CD4-positive, alpha-beta T cell treated with Interleukin-4 for 4 hours (primary cell): Measurements from ENCODE around the gene FOXD3.
A peak's percentile ranks its signal among the peaks of the same experiment; 100 is the strongest.
"Not testable (repeated sequence)": the region's sequence is repeated elsewhere in the genome, so short reads cannot be mapped to it uniquely, and the experiment has no call there.

ENCODE experiments used
- DNase-seq: peaks from one replicate; pipeline ENCODE4 v3.0.0-alpha.2; 2020

Gene FOXD3

DNA sequence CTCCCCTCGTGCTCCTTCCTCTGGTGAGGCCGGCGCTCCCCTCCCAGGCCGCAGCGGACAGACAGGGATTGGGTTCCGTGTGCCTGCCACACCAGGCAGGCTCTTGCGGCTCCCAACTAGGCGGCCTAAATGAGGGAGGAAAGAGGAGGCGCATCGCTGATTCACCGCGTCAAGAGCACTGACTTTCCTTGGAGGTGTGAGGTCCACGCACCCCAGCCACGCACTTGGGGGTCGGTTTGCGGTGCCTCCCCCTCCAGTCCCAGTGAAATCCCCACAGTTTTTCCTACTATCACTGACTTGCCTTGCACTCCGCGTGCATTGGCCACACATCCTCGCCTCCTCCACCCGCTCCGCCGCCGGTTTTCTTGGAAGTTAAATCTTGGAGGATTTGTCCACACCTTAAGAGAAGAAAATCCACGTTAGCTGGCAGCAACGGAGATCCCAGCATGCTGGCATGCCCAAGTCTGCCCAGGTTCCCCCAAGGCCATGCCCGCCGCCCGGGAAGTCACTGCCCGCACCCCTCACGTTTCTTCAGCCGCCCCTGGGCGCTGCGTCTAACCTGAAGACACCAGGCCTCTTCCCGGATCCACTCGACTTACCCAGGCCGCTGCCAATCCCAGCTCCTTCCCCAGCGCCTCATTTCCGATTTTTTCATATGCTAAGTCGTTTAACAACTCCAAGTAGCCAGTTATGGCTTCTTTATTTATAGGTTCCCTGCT lies 1.1 kb upstream of the FOXD3 start:
- no peak for DNase-seq

DNA sequence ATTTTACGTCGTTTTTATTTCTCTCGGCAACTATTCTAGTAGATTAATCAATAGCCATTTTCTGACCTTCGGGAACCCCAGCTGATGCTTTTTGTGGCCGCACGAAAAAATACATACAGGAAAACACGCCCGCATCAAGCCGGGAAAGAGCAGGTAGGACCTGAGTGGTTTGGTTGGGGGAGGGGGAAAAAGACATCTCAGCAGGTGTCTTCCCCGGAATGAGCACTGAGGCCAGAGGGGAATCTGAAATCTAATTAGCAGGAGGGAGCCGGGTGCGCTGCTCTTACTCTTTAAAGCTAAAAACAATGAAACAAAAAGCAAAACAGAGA lies 618 bp upstream of the FOXD3 start:
- DNase-seq: no peak

DNA sequence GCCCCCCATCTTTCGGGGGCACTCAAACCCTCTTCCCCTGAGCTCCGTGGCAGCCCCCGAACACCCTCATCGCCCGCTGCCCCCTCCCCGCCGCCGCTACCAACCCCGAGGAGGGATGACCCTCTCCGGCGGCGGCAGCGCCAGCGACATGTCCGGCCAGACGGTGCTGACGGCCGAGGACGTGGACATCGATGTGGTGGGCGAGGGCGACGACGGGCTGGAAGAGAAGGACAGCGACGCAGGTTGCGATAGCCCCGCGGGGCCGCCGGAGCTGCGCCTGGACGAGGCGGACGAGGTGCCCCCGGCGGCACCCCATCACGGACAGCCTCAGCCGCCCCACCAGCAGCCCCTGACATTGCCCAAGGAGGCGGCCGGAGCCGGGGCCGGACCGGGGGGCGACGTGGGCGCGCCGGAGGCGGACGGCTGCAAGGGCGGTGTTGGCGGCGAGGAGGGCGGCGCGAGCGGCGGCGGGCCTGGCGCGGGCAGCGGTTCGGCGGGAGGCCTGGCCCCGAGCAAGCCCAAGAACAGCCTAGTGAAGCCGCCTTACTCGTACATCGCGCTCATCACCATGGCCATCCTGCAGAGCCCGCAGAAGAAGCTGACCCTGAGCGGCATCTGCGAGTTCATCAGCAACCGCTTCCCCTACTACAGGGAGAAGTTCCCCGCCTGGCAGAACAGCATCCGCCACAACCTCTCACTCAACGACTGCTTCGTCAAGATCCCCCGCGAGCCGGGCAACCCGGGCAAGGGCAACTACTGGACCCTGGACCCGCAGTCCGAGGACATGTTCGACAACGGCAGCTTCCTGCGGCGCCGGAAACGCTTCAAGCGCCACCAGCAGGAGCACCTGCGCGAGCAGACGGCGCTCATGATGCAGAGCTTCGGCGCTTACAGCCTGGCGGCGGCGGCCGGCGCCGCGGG lies 837 bp downstream of the FOXD3 start:
- peak; percentile 15 for DNase-seq

DNA sequence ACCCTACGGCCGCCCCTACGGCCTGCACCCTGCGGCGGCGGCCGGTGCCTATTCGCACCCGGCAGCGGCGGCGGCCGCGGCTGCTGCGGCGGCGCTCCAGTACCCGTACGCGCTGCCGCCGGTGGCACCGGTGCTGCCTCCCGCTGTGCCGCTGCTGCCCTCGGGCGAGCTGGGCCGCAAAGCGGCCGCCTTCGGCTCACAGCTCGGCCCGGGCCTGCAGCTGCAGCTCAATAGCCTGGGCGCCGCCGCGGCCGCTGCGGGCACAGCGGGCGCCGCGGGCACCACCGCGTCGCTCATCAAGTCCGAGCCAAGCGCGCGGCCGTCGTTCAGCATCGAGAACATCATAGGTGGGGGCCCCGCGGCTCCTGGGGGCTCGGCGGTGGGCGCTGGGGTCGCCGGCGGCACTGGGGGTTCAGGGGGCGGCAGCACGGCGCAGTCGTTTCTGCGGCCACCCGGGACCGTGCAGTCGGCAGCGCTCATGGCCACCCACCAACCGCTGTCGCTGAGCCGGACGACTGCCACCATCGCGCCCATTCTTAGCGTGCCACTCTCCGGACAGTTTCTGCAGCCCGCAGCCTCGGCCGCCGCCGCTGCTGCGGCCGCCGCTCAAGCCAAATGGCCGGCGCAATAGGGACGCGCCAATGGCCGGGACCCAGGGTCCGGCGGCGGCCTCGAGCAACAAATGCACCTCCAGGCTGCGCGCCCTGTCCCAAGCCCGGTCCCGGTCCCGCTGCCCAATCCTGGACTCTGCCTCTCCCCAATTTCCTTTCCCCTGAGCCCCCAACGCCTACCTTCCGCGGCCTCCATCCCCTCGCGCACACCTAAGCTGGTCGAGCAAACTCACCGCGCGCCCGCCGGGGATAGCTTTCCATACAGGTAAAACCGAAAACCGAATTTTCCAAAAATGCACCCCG lies 1.8 kb downstream of the FOXD3 start:
- DNase-seq: no peak

DNA sequence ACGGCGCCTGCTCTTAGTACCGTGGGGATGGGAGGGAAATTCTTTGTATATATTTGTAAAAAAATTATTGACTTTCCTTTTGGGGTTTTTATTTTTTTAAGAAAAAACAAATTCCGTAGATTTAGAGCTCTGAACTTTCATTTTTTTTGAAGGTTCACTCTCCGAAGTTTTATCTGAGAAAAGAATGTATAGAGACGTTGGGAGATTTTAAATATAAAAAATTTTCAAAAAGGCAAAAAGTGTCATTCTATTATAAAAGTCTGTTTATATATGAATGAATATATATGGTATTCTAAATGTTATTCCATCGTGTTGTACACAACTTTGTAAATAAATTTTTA lies 2.4 kb downstream of the FOXD3 start:
- DNase-seq: no peak

DNA sequence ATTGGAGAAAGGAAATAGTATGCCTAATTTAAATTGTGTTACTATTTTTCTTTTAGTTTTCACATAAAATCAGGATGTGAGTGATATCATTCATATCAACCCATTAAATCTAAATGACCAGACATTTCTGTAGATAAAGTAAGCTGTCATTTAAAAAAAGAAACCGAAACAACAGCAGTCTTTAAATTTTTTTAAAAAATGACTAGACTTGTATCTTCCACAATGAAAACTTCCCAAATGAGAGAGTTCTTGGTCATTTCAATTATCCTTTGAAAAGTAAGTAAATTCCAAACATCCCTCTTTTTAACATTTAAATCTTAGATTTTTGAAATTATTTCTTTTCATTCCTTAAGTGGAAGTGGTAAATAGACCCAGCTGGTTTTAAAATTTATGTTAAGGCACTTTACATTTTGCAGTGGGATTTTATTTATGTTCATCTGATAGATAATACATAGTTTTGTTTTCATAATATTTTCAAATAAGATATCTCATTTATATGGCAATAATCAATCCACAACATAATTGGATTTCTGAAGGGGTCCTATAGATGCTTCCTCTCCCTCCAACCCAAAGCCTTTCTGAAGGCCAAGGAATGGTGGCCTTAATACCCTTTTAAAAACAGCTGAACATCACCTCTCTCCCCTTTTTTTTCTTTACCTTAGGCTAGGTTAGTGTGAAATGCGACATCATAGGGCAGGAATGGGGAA lies 3.1 kb downstream of the FOXD3 start:
- no peak for DNase-seq

DNA sequence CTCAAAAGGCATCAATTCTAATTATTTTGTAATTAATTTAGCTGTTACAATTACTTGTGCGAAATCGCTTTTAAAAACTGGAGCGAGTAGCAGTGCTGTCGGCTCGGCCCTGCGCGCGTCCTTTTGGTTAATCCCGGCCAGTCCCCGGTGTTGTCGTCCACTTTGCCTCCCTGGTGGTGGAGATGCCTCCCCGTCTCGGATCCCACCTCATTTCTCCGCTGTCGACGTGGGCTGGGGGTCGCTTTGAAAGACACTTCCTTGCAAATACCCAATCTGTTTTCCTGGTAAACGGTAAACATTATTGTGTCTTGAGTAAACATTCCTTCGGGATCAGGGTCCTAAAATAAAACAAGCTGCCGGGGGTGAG lies 3.7 kb downstream of the FOXD3 start:
- DNase-seq: no peak

DNA sequence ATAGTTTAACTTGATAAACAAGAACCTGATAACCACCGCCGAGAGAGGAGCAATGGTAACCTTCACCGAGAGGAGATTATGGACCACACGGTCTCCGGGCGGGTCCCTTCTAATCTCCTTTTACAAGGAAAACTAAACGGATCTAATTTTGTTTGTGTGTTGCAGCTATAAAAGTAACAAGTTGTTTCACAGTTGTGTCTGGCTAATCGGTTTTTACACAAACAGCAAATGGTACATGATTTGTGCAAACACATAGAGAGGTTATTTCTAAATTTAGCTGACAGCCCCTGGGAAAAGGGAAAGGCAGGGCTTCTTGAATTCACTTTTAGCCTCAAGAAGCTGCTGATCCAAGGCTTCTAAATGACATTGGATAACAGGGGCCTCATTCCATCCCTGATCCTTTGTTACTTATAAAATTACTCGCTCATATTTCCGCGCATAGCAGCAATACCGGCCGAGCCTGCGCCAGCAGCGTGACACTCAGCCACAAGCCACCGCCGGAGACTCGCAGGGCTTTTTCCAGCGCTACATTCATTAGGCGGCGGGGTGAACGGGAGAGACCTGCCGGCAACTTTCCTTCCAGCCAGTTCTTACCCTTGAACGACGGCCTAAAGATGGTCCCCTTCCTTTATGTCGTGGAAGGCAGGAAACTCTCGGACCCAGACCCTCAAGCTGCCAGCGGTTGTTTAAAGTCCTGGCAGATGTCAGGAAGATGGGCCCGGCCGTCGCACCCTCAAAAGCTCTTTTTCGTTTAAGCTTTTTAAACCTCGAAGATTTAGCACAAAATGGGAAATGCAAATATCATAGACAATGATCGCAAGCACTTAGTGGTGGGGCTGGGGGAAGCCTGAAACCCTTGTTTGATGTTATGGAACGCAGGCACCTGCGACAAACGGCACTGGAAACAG lies 4.4 kb downstream of the FOXD3 start:
- no peak for DNase-seq

DNA sequence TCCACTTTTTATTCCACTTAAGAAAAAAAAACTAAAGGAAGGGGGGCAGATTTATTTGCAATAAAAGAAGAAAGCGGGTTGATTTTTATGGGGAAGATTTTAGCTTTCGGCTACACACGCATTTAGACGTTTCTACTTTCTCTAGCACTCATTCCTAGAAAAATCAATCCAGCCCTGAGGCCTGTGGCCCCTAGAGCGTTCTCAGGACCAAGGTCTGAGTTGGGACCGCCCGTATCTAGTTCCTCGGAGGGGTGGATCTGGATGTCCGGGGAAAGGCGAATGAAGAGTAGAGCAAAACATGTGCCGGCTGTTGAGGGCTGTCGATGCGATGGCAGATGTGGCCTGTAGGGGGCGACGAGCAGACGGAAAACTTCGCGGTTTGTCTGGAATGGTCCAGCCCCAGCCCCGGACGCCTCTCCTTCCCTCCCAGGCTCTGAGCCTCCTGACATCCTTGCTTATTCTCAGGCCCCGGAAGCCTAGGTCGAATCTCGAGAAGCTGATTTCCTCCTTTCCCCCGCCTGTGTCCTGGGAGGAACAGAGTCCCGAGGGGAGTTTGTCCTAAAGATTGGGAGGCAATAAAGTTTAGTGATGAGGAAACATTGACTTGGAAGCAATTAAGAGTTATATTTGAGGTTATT lies 5.2 kb downstream of the FOXD3 start:
- peak; percentile 38 for DNase-seq

DNA sequence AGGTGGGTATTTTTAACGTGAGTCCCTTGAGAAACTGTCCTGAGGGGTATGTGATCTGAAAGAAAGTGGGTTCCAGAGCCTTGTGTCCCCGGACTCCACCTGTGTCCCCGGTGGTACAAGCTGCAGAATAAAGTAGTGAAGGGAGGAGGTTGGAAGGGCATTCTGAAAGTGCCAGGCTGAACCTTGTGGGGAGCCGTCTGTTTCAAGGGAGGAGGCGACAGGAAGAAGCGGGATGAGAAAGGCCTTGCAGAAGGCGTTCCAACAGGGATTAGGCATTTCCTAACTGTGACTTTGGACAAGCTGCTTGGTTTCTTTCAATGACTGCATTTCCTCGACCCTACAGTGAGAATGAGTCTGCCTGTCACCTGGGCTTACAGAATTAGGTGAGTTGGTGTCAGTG lies 5.8 kb downstream of the FOXD3 start:
- DNase-seq: no peak

DNA sequence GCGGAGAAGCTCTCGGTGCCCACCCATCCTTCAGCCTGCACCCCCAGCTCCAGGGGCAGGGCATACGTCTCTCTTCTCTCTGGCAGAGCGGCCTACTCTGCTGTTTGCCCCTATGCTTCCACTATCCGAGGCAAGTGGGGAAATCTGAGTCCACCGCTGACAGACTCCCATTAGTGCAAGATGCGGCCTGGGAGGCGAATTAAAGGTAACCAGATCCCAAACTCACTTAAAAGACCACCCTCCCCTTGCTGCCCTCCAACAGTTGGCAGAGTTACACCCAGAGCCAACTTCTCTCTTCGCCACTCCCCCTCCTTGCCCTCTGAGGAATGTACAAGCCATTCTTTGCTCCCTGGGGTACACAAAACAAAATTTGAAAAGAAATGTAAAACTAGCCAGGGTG lies 6.4 kb downstream of the FOXD3 start:
- no peak for DNase-seq

DNA sequence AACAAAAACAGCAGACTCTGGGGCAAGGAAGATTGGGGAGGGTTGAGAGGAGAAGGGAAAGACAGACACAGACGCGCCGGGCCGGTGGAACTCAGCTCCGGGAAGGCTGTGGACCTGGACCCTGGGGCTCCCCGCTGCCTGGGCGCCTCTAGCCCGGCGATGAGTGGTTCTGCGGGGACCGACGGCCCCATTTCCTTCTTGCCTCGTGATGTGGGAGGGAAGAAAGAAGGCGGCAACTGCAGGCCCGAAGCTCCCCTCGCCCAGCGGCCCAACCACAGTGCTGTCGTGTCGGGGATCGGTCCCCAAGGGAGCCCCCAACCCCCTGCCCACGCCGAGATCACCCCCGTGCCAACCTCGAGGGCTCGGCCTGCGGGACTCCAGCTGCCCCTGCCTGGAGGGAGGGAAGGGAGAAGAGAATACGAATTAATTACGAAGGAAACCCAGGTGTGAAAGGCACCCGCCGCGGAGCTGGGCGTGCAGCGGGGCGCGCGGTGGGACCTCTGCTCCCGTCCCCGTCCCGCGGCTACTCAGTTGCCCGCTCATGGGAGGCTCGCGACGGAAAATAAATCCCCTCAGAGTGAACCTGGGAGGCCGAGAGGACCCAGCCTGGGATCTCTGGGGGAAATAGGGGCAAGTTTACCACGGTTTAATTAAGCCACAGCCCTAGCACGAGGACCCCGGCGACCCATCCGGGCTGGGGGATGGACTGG lies 7.4 kb downstream of the FOXD3 start:
- no peak for DNase-seq

DNA sequence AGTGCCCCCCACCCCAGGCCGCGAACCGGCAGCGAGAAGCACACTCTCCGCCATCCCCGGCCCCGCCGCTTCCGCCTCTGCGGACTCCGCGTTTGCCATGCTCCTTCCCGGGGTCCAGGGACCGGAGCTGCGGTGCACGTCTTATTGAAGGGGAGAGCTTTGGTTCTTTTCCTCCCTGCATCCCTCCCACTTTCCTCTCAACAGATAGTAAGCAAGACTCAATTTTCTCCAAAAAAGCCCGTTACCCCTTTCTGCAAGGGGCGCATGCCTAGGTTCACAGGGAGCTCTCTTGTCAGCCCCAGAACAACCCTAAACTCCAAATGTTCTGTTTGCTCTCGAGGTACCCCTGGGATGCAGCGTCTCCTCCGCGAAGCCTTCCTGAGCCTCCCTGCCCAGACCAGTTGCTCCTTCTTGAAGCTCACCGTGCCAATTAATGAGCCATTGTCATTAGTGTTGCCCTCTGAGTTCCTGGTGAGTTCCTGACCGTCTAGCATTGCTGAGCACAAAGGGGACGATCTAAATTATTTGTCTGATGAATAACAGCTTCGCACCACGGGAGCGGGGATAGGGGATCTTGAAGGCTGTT lies 8.1 kb downstream of the FOXD3 start:
- no peak for DNase-seq

DNA sequence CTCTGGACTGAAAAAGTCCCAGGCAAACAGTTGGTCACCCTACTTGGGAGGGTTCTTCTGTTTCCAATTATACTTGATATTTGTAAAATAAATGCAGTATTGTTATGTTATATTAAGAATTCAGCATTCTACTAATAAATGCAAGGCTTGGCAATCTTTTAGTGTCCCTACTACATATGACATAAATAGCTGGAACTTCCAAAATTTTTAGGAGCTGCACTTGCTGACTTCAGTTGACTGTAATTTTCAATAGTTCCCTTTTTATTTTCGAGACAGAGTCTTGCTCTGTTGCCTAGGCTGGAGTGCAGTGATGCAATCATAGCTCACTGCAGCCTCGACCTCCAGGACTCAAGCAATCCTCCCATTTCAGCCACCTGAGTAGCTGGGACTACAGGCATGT lies 20.0 kb downstream of the FOXD3 start:
- no peak for DNase-seq

DNA sequence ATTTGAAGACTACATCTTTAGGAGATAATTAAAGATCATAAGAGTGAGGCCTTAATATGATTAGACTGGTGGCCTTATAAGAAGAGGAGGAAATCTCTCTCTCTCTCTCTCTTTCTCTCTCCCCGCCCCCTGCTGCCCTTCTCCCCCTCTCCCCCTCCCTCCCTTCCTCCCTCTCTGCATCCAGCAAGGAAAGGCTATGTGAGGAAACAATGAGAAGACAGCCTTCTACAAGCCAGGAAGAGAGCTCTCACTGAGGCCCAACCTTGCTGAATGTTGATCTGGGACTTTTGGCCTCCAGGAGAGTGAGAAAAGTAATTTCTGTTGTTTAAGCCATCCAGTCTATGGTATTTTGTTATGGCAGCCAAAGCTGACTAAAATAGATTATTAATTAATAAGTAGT lies 21.6 kb downstream of the FOXD3 start:
- no peak for DNase-seq

DNA sequence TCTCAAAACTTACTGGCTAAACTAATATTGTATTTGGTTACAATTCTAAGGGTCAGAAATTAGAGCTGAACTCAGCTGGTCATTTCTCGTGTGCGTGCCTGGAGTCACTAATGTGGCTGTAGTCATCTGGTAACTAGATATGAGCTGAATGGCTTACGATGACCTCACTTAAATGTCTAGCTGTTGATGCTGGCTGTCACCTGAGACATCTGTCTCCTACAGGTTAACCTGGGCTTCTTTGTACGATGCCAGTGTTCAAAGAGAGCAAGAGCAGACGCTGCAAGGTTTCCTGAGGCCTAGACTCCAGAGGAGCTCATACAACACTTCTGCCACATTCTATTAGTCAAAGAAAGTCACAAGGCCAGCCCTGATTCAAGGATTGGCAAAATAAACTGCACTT lies 28.0 kb downstream of the FOXD3 start:
- DNase-seq: no peak

DNA sequence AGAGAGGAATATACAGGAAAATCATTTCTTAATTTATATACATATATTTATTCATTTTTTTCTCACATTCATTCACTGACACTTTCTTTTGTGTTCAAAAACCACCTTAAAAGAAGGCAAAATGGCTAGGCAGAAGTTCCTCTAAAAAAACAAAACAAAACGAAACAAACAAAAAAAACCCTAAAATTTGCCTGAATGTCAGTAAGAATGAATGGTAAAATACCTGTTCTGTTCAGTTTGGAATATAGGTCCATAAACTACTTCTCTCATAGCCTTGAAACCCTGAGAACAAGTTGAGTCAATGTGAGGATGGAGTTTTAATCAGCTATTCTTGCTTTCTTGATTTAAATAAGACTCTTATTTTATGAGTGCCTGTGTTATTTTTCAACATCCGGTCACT lies 30.4 kb downstream of the FOXD3 start:
- DNase-seq: no peak

DNA sequence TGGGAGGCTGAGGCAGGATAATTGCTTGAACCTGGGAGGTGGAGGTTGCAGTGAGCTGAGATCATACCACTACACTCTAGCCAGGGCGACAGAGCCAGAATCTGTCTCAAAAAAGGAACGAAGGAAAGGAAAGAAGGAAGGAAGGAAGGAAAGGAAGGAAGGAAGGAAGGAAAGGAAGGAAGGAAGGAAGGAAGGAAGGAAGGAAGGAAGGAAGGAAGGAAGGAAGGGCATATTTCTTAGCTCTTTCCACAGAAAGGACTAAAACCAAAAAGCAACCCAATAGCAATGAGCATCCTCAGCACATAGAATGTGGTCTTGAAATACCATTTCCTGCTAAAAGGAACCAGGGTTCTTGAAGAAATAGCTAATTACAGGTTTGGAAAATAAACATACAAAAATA lies 33.9 kb downstream of the FOXD3 start:
- not testable (repeated sequence) for DNase-seq

DNA sequence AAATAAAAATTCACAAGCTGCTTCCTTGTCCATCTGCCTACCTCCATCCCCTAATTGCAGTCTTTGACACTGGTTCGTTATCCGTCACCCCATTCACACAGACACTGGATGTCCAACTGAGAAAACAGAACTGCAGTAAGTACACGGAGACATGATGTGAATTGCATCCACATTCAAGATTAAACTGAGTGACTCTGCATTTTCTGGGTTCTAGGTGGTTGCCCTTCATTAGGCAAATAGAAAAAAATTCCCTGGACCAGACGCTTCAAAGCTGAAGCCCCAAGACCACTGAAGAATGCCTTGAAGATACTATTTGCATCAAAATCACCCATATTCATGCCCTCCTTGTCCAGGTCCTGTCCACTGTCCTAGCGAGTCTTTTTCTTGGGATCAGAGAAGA lies 37.2 kb downstream of the FOXD3 start:
- no peak for DNase-seq

DNA sequence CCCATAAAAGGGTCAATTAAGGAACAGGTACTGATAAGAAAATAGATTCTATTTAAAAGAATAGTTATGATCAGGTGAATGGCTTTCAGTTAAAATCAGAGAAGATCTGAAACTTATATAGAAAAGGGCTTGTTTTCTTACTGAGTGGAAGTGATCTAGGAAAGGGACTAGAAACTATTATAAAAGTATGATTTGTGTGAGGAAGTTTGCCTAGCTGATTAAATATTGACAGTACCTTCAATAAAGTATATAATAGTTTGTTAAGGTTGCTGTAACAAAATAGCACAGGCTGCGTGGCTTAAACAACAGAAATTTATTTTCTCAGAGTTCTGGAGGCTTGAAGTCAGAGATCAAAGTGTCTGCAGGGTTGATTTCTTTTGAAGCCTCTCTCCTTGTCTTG lies 39.7 kb downstream of the FOXD3 start:
- DNase-seq: no peak
